ENCODE results near the gene SMU1.

DNA sequence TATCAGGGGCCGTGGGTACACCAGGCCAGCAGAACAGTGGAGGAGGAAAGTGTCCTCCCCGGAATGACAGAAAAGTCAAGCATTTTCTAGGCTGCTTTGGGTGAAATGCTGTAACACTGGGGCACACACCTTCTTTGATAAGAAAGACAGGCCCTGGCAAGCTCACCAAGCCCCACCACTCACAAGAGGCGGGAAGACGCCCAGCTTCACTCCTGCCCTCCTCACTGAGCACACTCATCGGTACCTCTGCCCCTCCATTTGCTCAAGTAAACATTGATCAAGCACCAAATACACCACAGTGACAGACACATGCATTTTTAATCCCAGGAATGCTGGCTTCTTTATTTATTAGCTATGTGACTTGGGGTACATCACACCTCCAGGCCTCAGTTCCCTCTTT, 47.6 kb upstream of the SMU1 start:
- TF ChIP-seq EGR1 (IDR thresholded peaks at IDR 0.05; ENCODE audit: low read depth) (no peak), POLR2AphosphoS5 (IDR thresholded peaks at IDR 0.05; ENCODE audit: low read depth, low read length) (no peak), YY1 (IDR thresholded peaks at IDR 0.05; ENCODE audit: extremely low read depth, insufficient replicate concordance, low read depth, low read length) (no peak), SP1 (IDR thresholded peaks at IDR 0.05; ENCODE audit: low read depth) (no peak), POLR2A (IDR thresholded peaks at IDR 0.05; ENCODE audit: borderline replicate concordance, extremely low read depth, insufficient read depth, insufficient read length) (no peak)
- TF ChIP-seq, protein P1, sequence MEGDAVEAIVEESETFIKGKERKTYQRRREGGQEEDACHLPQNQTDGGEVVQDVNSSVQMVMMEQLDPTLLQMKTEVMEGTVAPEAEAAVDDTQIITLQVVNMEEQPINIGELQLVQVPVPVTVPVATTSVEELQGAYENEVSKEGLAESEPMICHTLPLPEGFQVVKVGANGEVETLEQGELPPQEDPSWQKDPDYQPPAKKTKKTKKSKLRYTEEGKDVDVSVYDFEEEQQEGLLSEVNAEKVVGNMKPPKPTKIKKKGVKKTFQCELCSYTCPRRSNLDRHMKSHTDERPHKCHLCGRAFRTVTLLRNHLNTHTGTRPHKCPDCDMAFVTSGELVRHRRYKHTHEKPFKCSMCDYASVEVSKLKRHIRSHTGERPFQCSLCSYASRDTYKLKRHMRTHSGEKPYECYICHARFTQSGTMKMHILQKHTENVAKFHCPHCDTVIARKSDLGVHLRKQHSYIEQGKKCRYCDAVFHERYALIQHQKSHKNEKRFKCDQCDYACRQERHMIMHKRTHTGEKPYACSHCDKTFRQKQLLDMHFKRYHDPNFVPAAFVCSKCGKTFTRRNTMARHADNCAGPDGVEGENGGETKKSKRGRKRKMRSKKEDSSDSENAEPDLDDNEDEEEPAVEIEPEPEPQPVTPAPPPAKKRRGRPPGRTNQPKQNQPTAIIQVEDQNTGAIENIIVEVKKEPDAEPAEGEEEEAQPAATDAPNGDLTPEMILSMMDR (IDR thresholded peaks at IDR 0.05 in 2 of 3, conservative IDR thresholded peaks at IDR 0.05 in 1 of 3; ENCODE audit: borderline replicate concordance in 1 of 3, insufficient read depth in 1 of 3, low read depth in 2 of 3, low read length in 2 of 3), result no peak
- TF ChIP-seq, protein P2, sequence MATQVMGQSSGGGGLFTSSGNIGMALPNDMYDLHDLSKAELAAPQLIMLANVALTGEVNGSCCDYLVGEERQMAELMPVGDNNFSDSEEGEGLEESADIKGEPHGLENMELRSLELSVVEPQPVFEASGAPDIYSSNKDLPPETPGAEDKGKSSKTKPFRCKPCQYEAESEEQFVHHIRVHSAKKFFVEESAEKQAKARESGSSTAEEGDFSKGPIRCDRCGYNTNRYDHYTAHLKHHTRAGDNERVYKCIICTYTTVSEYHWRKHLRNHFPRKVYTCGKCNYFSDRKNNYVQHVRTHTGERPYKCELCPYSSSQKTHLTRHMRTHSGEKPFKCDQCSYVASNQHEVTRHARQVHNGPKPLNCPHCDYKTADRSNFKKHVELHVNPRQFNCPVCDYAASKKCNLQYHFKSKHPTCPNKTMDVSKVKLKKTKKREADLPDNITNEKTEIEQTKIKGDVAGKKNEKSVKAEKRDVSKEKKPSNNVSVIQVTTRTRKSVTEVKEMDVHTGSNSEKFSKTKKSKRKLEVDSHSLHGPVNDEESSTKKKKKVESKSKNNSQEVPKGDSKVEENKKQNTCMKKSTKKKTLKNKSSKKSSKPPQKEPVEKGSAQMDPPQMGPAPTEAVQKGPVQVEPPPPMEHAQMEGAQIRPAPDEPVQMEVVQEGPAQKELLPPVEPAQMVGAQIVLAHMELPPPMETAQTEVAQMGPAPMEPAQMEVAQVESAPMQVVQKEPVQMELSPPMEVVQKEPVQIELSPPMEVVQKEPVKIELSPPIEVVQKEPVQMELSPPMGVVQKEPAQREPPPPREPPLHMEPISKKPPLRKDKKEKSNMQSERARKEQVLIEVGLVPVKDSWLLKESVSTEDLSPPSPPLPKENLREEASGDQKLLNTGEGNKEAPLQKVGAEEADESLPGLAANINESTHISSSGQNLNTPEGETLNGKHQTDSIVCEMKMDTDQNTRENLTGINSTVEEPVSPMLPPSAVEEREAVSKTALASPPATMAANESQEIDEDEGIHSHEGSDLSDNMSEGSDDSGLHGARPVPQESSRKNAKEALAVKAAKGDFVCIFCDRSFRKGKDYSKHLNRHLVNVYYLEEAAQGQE (IDR thresholded peaks at IDR 0.05; ENCODE audit: low read depth), result no peak
- TF ChIP-seq, protein P3, sequence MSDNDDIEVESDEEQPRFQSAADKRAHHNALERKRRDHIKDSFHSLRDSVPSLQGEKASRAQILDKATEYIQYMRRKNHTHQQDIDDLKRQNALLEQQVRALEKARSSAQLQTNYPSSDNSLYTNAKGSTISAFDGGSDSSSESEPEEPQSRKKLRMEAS (IDR thresholded peaks at IDR 0.05), result no peak

Measured in HCT116 (cell line).